ENCODE results near the gene CHST2. TPM values are rescaled to one million over a fixed set of nuclear protein-coding genes. Genes with fewer than 3 reads are reported as not detected.

Gene CHST2
- total RNA-seq, 1 experiment from 2014 or later = 0.38 TPM

DNA sequence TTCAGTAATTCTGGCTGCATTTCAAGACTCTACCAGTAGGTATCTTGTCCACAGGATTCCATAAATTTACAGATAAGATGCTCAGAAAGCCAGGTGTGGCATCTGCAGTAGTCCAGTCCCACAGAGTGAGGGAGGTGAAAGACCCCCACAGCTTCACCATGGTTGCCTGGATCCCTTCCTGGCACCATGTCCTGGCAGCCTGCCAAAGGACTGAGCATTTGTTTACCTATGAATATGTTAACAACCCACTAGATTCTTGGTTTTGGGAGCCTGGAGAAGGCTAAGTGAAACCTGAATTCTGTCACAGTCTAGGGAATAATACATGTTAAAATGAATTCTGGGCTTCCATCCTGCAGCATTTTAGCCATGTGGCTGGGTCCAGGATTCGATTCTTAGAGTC lies 14.9 kb downstream of the CHST2 start:
- Mint-ChIP-seq H3K27me3 (ENCODE audit: unreplicated experiment) (peaks cover 60% of the 10 kb centered on the region), H3K4me1 (ENCODE audit: low read depth, unreplicated experiment) (peaks cover 21% of the 10 kb centered on the region), H3K27ac (ENCODE audit: unreplicated experiment) (no peak overlapping the region), H3K9me3 (ENCODE audit: low read depth, unreplicated experiment) (no peaks in the 10 kb centered on the region), H3K4me3 (ENCODE audit: low read depth, unreplicated experiment) (no peak overlapping the region), H3K36me3 (ENCODE audit: insufficient read depth, unreplicated experiment) (peaks cover 4% of the 10 kb centered on the region)
- CTCF ChIA-PET = interaction anchor here (1.0 kb wide), 1 partner anchor 510 kb away, joined by 3 read pairs; no protein-coding TSS in a partner anchor
- TF ChIP-seq, protein P1, sequence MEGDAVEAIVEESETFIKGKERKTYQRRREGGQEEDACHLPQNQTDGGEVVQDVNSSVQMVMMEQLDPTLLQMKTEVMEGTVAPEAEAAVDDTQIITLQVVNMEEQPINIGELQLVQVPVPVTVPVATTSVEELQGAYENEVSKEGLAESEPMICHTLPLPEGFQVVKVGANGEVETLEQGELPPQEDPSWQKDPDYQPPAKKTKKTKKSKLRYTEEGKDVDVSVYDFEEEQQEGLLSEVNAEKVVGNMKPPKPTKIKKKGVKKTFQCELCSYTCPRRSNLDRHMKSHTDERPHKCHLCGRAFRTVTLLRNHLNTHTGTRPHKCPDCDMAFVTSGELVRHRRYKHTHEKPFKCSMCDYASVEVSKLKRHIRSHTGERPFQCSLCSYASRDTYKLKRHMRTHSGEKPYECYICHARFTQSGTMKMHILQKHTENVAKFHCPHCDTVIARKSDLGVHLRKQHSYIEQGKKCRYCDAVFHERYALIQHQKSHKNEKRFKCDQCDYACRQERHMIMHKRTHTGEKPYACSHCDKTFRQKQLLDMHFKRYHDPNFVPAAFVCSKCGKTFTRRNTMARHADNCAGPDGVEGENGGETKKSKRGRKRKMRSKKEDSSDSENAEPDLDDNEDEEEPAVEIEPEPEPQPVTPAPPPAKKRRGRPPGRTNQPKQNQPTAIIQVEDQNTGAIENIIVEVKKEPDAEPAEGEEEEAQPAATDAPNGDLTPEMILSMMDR (IDR thresholded peaks at IDR 0.05; ENCODE audit: unreplicated experiment) = no peak
- BruUV-seq (replicated peaks) = no TSS peak
- intact Hi-C loops (cut with micrococcal nuclease; ENCODE audit: unreplicated experiment) = loop anchor here (5.0 kb wide), 1 partner anchor 508 kb away; no protein-coding TSS in a partner anchor
- peak; percentile 32 for DNase-seq

- Mint-ChIP-seq H3K4me3 (ENCODE audit: low read depth, unreplicated experiment) (no peak overlapping the region), H3K36me3 (ENCODE audit: insufficient read depth, unreplicated experiment) (peaks cover 4% of the 10 kb centered on the region), H3K27me3 (ENCODE audit: unreplicated experiment) (peaks cover 60% of the 10 kb centered on the region), H3K9me3 (ENCODE audit: low read depth, unreplicated experiment) (no peaks in the 10 kb centered on the region), H3K27ac (ENCODE audit: unreplicated experiment) (no peak overlapping the region), H3K4me1 (ENCODE audit: low read depth, unreplicated experiment) (peaks cover 28% of the 10 kb centered on the region)
- TF ChIP-seq, protein P1 (IDR thresholded peaks at IDR 0.05; ENCODE audit: unreplicated experiment) = no peak
- intact Hi-C loops (cut with micrococcal nuclease; ENCODE audit: unreplicated experiment) = no loop called here
- BruUV-seq (replicated peaks) = no TSS peak
- DNase-seq = peak; percentile 59
- CTCF ChIA-PET = interaction anchor here (0.8 to 1.0 kb wide), 4 partner anchors 11 to 509 kb away, joined by 3 to 5 read pairs (median 3); no protein-coding TSS in a partner anchor
Observed at GRCh38 chr3:143135150-143135549, 15.6 kb downstream of the CHST2 start.

DNA sequence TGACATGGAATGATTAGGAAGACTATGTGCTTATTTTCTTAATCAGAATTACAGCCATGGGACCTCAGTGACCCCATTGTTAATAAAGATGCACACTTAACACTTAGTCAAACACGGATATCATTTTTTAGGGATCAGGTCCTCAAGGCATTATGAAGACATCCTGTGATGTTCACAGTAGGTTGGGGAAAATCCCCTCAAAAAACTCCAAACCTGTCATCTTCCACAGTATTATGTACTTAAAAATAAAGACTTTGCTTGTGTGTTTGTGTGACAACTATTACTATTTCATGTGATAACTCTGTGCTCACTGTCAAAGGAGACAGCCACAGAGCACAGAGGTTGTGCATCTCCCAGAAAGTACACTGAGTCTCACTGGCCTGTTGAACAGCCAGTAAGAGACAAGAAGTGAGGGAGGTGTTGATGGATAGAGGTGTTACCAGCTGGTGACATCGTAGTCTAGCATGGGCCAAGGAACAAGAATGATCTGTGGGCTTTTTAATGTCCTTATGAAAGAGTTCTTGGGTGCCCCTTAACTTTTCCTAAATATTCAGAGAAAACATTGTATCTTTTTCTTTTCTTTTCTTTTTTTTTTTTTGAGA lies 18.0 kb downstream of the CHST2 start:
- DNase-seq = no peak
- Mint-ChIP-seq H3K27me3 (ENCODE audit: unreplicated experiment) (peaks cover 51% of the 10 kb centered on the region), H3K4me1 (ENCODE audit: low read depth, unreplicated experiment) (peaks cover 28% of the 10 kb centered on the region), H3K36me3 (ENCODE audit: insufficient read depth, unreplicated experiment) (peaks cover 4% of the 10 kb centered on the region), H3K9me3 (ENCODE audit: low read depth, unreplicated experiment) (no peaks in the 10 kb centered on the region), H3K4me3 (ENCODE audit: low read depth, unreplicated experiment) (no peak overlapping the region), H3K27ac (ENCODE audit: unreplicated experiment) (no peak overlapping the region)
- no TSS peak for BruUV-seq (replicated peaks)
- TF ChIP-seq, protein P1 (IDR thresholded peaks at IDR 0.05; ENCODE audit: unreplicated experiment) = no peak
- CTCF ChIA-PET = interaction anchor here (0.7 kb wide), 1 partner anchor 12 kb away, joined by 3 read pairs; no protein-coding TSS in a partner anchor
- intact Hi-C loops (cut with micrococcal nuclease; ENCODE audit: unreplicated experiment) = no loop called here

- BruUV-seq (replicated peaks) = no TSS peak
- peaks cover 45% of the 10 kb centered on the region for H3K27me3 Mint-ChIP-seq (ENCODE audit: unreplicated experiment)
- peaks cover 4% of the 10 kb centered on the region for H3K36me3 Mint-ChIP-seq (ENCODE audit: insufficient read depth, unreplicated experiment)
- no peak for DNase-seq
- H3K9me3 Mint-ChIP-seq (ENCODE audit: low read depth, unreplicated experiment) = no peaks in the 10 kb centered on the region
- TF ChIP-seq, protein P1 (IDR thresholded peaks at IDR 0.05; ENCODE audit: unreplicated experiment) = no peak
- peaks cover 28% of the 10 kb centered on the region for H3K4me1 Mint-ChIP-seq (ENCODE audit: low read depth, unreplicated experiment)
- intact Hi-C loops (cut with micrococcal nuclease; ENCODE audit: unreplicated experiment) = no loop called here
- no peak overlapping the region for H3K4me3 Mint-ChIP-seq (ENCODE audit: low read depth, unreplicated experiment)
- H3K27ac Mint-ChIP-seq (ENCODE audit: unreplicated experiment) = no peak overlapping the region
- CTCF ChIA-PET = no interaction called here
Observed at GRCh38 chr3:143138953-143139352, 19.4 kb downstream of the CHST2 start.

Measured in Calu3 (cell line).